Fibroblast of skin of scalp (primary cell): ENCODE data around the gene ISG20L2.

Experiments used
- DNase-seq: peaks from one replicate; pipeline ENCODE4 v3.0.0-alpha.2; 2013

Gene ISG20L2

GRCh38 chr1:156752843-156753482 is 24.4 kb upstream of the ISG20L2 start:
- DNase-seq = no peak

GRCh38 chr1:156751757-156752481 is 23.4 kb upstream of the ISG20L2 start:
- DNase-seq = peak; percentile 98

GRCh38 chr1:156751451-156751756 is 22.8 kb upstream of the ISG20L2 start, which contains the start of gene HDGF:
TSS of gene HDGF (minus strand) at chr1:156751675. CDS start at chr1:156751429, 246 bp downstream.
- no peak for DNase-seq

GRCh38 chr1:156750711-156751450 is 22.3 kb upstream of the ISG20L2 start:
- peak; percentile 36 for DNase-seq

GRCh38 chr1:156750191-156750672 is 21.7 kb upstream of the ISG20L2 start:
- DNase-seq = peak; percentile 29

- DNase-seq = no peak
Observed at GRCh38 chr1:156749419-156750118, 21.0 kb upstream of the ISG20L2 start.

GRCh38 chr1:156748670-156749418 is 20.3 kb upstream of the ISG20L2 start:
- peak; percentile 39 for DNase-seq

GRCh38 chr1:156747742-156748669 is 19.4 kb upstream of the ISG20L2 start:
- no peak for DNase-seq

- DNase-seq = peak; percentile 99
Observed at GRCh38 chr1:156746728-156747631, 18.4 kb upstream of the ISG20L2 start.

- DNase-seq = no peak
Observed at GRCh38 chr1:156746406-156746727, 17.8 kb upstream of the ISG20L2 start.

- DNase-seq = no peak
Observed at GRCh38 chr1:156745881-156746280, 17.3 kb upstream of the ISG20L2 start.

GRCh38 chr1:156744786-156745419 is 16.3 kb upstream of the ISG20L2 start:
- no peak for DNase-seq

GRCh38 chr1:156744344-156744743 is 15.8 kb upstream of the ISG20L2 start:
- DNase-seq = no peak

- DNase-seq = no peak
Observed at GRCh38 chr1:156743367-156744302, 15.1 kb upstream of the ISG20L2 start.

GRCh38 chr1:156742801-156743200 is 14.2 kb upstream of the ISG20L2 start:
- no peak for DNase-seq

- no peak for DNase-seq
Observed at GRCh38 chr1:156742017-156742416, 13.5 kb upstream of the ISG20L2 start.

GRCh38 chr1:156741481-156741983 is 13.0 kb upstream of the ISG20L2 start:
- no peak for DNase-seq
